ENCODE measurements around the gene C11orf21. TPM values are rescaled to one million over a fixed set of nuclear protein-coding genes. Genes with fewer than 3 reads are reported as not detected.

C11orf21 gene
- total RNA-seq, 5 donors from 2014 or later (not counting 1 experiment from before 2014, with no cell fraction given) = 62.3 to 133 (median 88.9) TPM

- CTCF ChIA-PET = no interaction called here
- peaks cover 4 to 41% of the 10 kb centered on the region in 2 experiments for H3K4me1 ChIP-seq (ENCODE audit: control insufficient read depth in 1 of 2, extremely low read depth in 1 of 2, insufficient read depth in 2 of 2, low read length in 2 of 2)
- Mint-ChIP-seq H3K4me3 (no peak overlapping the region), H3K27me3 (peaks cover 0 to 13% of the 10 kb centered on the region in 2 donors), H3K9me3 (no peaks in the 10 kb centered on the region), H3K36me3 (no peaks in the 10 kb centered on the region), H3K27ac (no peak overlapping the region), H3K4me1 (peaks cover 25 to 28% (median 27%) of the 10 kb centered on the region in 3 donors)
- H3K4me3 ChIP-seq (ENCODE audit: control insufficient read depth in 1 of 2, extremely low read depth in 1 of 2, low read length in 1 of 2) = no peak overlapping the region
- peaks cover 0 to 38% of the 10 kb centered on the region in 2 experiments for H3K27me3 ChIP-seq (replicated peaks in 1 of 2; ENCODE audit: control insufficient read depth in 2 of 2, extremely low read depth in 1 of 2, insufficient read depth in 2 of 2, low read length in 1 of 2)
- DNase-seq (no peak), ATAC-seq (replicated peaks in 1 of 4) (no peak)
- no peak overlapping the region for H3K27ac ChIP-seq (ENCODE audit: low read length)
- H3K9me3 ChIP-seq = no peaks in the 10 kb centered on the region
- POLR2A ChIA-PET = no interaction called here
- 92% methylated on average over 15 of the region's 22 CpGs for WGBS (ENCODE audit: insufficient coverage)
- no peaks in the 10 kb centered on the region for H3K36me3 ChIP-seq (ENCODE audit: control insufficient read depth in 2 of 2, extremely low read depth in 1 of 2, insufficient read depth in 1 of 2, low read length in 1 of 2)
These were observed 37.2 kb downstream of the C11orf21 start for GRCh38 chr11:2264366-2265053.

GRCh38 chr11:2263724-2264360 lies 37.9 kb downstream of the C11orf21 start:
- H3K9me3 ChIP-seq = no peaks in the 10 kb centered on the region
- no peak overlapping the region for H3K27ac Mint-ChIP-seq
- H3K4me3 ChIP-seq (ENCODE audit: control insufficient read depth in 1 of 2, extremely low read depth in 1 of 2, low read length in 1 of 2) = no peak overlapping the region
- ChIA-PET POLR2A (no interaction called here), CTCF (interaction anchor here in 1 of 2 donors (0.5 kb wide), 1 partner anchor 387 kb away, joined by 3 read pairs; no protein-coding TSS in a partner anchor)
- H3K4me1 Mint-ChIP-seq = peaks cover 25 to 28% (median 27%) of the 10 kb centered on the region in 3 donors
- H3K27me3 ChIP-seq (replicated peaks in 1 of 2; ENCODE audit: control insufficient read depth in 2 of 2, extremely low read depth in 1 of 2, insufficient read depth in 2 of 2, low read length in 1 of 2) = peaks cover 0 to 36% of the 10 kb centered on the region in 2 experiments
- H3K36me3 ChIP-seq (ENCODE audit: control insufficient read depth in 2 of 2, extremely low read depth in 1 of 2, insufficient read depth in 1 of 2, low read length in 1 of 2) = no peaks in the 10 kb centered on the region
- H3K36me3 Mint-ChIP-seq = no peaks in the 10 kb centered on the region
- H3K4me1 ChIP-seq (ENCODE audit: control insufficient read depth in 1 of 2, extremely low read depth in 1 of 2, insufficient read depth in 2 of 2, low read length in 2 of 2) = peaks cover 4 to 37% of the 10 kb centered on the region in 2 experiments
- no peaks in the 10 kb centered on the region for H3K9me3 Mint-ChIP-seq
- DNase-seq (no peak), ATAC-seq (replicated peaks in 1 of 4) (no peak)
- H3K27me3 Mint-ChIP-seq = peaks cover 0 to 13% of the 10 kb centered on the region in 2 donors
- no peak overlapping the region for H3K4me3 Mint-ChIP-seq
- 94% methylated on average over 7 of the region's 13 CpGs for WGBS (ENCODE audit: insufficient coverage)
- H3K27ac ChIP-seq (ENCODE audit: low read length) = no peak overlapping the region

- peaks cover 19 to 22% (median 20%) of the 10 kb centered on the region in 3 donors for H3K4me1 Mint-ChIP-seq
- CTCF ChIA-PET = interaction anchor here in 1 of 2 donors (0.5 kb wide), 1 partner anchor 387 kb away, joined by 3 read pairs; no protein-coding TSS in a partner anchor
- H3K27ac Mint-ChIP-seq = no peak overlapping the region
These were observed 38.6 kb downstream of the C11orf21 start for GRCh38 chr11:2263071-2263565.

GRCh38 chr11:2262301-2263070 lies 39.2 kb downstream of the C11orf21 start:
- Histone ChIP-seq H3K27me3 (replicated peaks in 1 of 2; ENCODE audit: control insufficient read depth in 2 of 2, extremely low read depth in 1 of 2, insufficient read depth in 2 of 2, low read length in 1 of 2) (peaks cover 0 to 23% of the 10 kb centered on the region in 2 experiments), H3K36me3 (ENCODE audit: control insufficient read depth in 2 of 2, extremely low read depth in 1 of 2, insufficient read depth in 1 of 2, low read length in 1 of 2) (no peaks in the 10 kb centered on the region), H3K4me1 (ENCODE audit: control insufficient read depth in 1 of 2, extremely low read depth in 1 of 2, insufficient read depth in 2 of 2, low read length in 2 of 2) (peaks cover 4 to 24% of the 10 kb centered on the region in 2 experiments), H3K9me3 (no peaks in the 10 kb centered on the region), H3K4me3 (ENCODE audit: control insufficient read depth in 1 of 2, extremely low read depth in 1 of 2, low read length in 1 of 2) (no peak overlapping the region), H3K27ac (ENCODE audit: low read length) (no peak overlapping the region)
- no peaks in the 10 kb centered on the region for H3K36me3 Mint-ChIP-seq
- peaks cover 18 to 21% (median 18%) of the 10 kb centered on the region in 3 donors for H3K4me1 Mint-ChIP-seq
- 88% methylated on average over 15 of the region's 18 CpGs for WGBS (ENCODE audit: insufficient coverage)
- H3K4me3 Mint-ChIP-seq = no peak overlapping the region
- ATAC-seq (replicated peaks in 1 of 4) = no peak
- H3K27ac Mint-ChIP-seq = no peak overlapping the region
- H3K27me3 Mint-ChIP-seq = peaks cover 0 to 3% of the 10 kb centered on the region in 2 donors
- POLR2A ChIA-PET = no interaction called here
- no peaks in the 10 kb centered on the region for H3K9me3 Mint-ChIP-seq
- no peak for DNase-seq
- CTCF ChIA-PET = no interaction called here

More at GRCh38 chr11:2263071-2263565, 38.6 kb downstream of the C11orf21 start:
- no peak for DNase-seq
- Histone ChIP-seq H3K36me3 (ENCODE audit: control insufficient read depth in 2 of 2, extremely low read depth in 1 of 2, insufficient read depth in 1 of 2, low read length in 1 of 2) (no peaks in the 10 kb centered on the region), H3K27me3 (replicated peaks in 1 of 2; ENCODE audit: control insufficient read depth in 2 of 2, extremely low read depth in 1 of 2, insufficient read depth in 2 of 2, low read length in 1 of 2) (peaks cover 0 to 29% of the 10 kb centered on the region in 2 experiments), H3K4me1 (ENCODE audit: control insufficient read depth in 1 of 2, extremely low read depth in 1 of 2, insufficient read depth in 2 of 2, low read length in 2 of 2) (peaks cover 4 to 30% of the 10 kb centered on the region in 2 experiments), H3K27ac (ENCODE audit: low read length) (no peak overlapping the region), H3K4me3 (ENCODE audit: control insufficient read depth in 1 of 2, extremely low read depth in 1 of 2, low read length in 1 of 2) (no peak overlapping the region), H3K9me3 (no peaks in the 10 kb centered on the region)
- POLR2A ChIA-PET = no interaction called here
- H3K9me3 Mint-ChIP-seq = no peaks in the 10 kb centered on the region
- 93% methylated on average over 3 of the region's 10 CpGs for WGBS (ENCODE audit: insufficient coverage)
- no peaks in the 10 kb centered on the region for H3K36me3 Mint-ChIP-seq
- ATAC-seq (replicated peaks in 1 of 4) = no peak
- peaks cover 0 to 7% of the 10 kb centered on the region in 2 donors for H3K27me3 Mint-ChIP-seq
- no peak overlapping the region for H3K4me3 Mint-ChIP-seq

- Histone ChIP-seq H3K27me3 (replicated peaks in 1 of 2; ENCODE audit: control insufficient read depth in 2 of 2, extremely low read depth in 1 of 2, insufficient read depth in 2 of 2, low read length in 1 of 2) (peaks cover 0 to 14% of the 10 kb centered on the region in 2 experiments), H3K4me3 (ENCODE audit: control insufficient read depth in 1 of 2, extremely low read depth in 1 of 2, low read length in 1 of 2) (no peak overlapping the region), H3K4me1 (ENCODE audit: control insufficient read depth in 1 of 2, extremely low read depth in 1 of 2, insufficient read depth in 2 of 2, low read length in 2 of 2) (peaks cover 4 to 15% of the 10 kb centered on the region in 2 experiments), H3K36me3 (ENCODE audit: control insufficient read depth in 2 of 2, extremely low read depth in 1 of 2, insufficient read depth in 1 of 2, low read length in 1 of 2) (no peaks in the 10 kb centered on the region), H3K9me3 (no peaks in the 10 kb centered on the region), H3K27ac (ENCODE audit: low read length) (no peak overlapping the region)
- Mint-ChIP-seq H3K9me3 (no peaks in the 10 kb centered on the region), H3K27me3 (peaks cover 0 to 3% of the 10 kb centered on the region in 2 donors), H3K4me1 (peaks cover 16 to 20% (median 16%) of the 10 kb centered on the region in 3 donors), H3K36me3 (no peaks in the 10 kb centered on the region), H3K27ac (no peak overlapping the region), H3K4me3 (no peak overlapping the region)
- no peak for DNase-seq
- ATAC-seq (replicated peaks in 1 of 4) = no peak
- CTCF ChIA-PET = no interaction called here
- POLR2A ChIA-PET = no interaction called here
- WGBS (ENCODE audit: insufficient coverage) = 90% methylated on average over 13 of the region's 21 CpGs
These were observed 40.1 kb downstream of the C11orf21 start for GRCh38 chr11:2261436-2262230.

All from T-cell (primary cell).